Mesenchymal stem cell (in vitro differentiated cells and primary cell): ENCODE results near the gene UACA.
"Not testable (repeated sequence)": the region's sequence is repeated elsewhere in the genome, so short reads cannot be mapped to it uniquely, and the experiment has no call there.

Experiments
- DNase-seq: peaks from one replicate; pipeline ENCODE4 v3.0.0-alpha.2; 2013
- H2AFZ ChIP-seq: one replicate; pipeline ENCODE4 v1.6.1; 2013; ENCODE audit warnings: low read depth, mild to moderate bottlenecking, control low read depth, inconsistent platforms, low read length, moderate library complexity
- H2AK5ac ChIP-seq: 2 replicates; pipeline ENCODE4 v1.6.1; 2013; ENCODE audit warnings: low read length, moderate library complexity, mild to moderate bottlenecking, inconsistent platforms; ENCODE audit not compliant: severe bottlenecking
- H2BK120ac ChIP-seq: one replicate; pipeline ENCODE4 v1.6.1; 2013; ENCODE audit warnings: low read depth, mild to moderate bottlenecking, inconsistent platforms, low read length, moderate library complexity
- H2BK12ac ChIP-seq, 2 experiments: one replicate each; pipeline ENCODE4 v1.6.1; 2013; ENCODE audit warnings: inconsistent platforms in 2 of 2, low read length in 2 of 2, mild to moderate bottlenecking in 2 of 2, moderate library complexity in 2 of 2, control low read depth in 1 of 2
- H2BK15ac ChIP-seq: one replicate; pipeline ENCODE4 v1.6.1; 2013; ENCODE audit warnings: mild to moderate bottlenecking, low read depth, inconsistent platforms; ENCODE audit not compliant: poor library complexity, severe bottlenecking
- H2BK5ac ChIP-seq: 2 replicates; pipeline ENCODE4 v1.6.1; 2013; ENCODE audit warnings: low read depth, mild to moderate bottlenecking, low read length, control low read depth, inconsistent platforms; ENCODE audit not compliant: poor library complexity, severe bottlenecking
- H3K14ac ChIP-seq, 2 experiments: one replicate each; pipeline ENCODE4 v1.6.1; 2013; ENCODE audit warnings: inconsistent platforms in 2 of 2, low read length in 2 of 2, control low read depth in 1 of 2, mild to moderate bottlenecking in 1 of 2, moderate library complexity in 1 of 2
- H3K18ac ChIP-seq, 2 experiments: one replicate each; pipeline ENCODE4 v1.6.1; 2013; ENCODE audit warnings: inconsistent platforms in 2 of 2, low read length in 2 of 2, control low read depth in 1 of 2, low read depth in 1 of 2, mild to moderate bottlenecking in 1 of 2
- H3K23ac ChIP-seq, 2 experiments: one replicate each; pipeline ENCODE4 v1.6.1; 2013; ENCODE audit warnings: inconsistent platforms in 2 of 2, low read length in 2 of 2, mild to moderate bottlenecking in 2 of 2, moderate library complexity in 2 of 2, control low read depth in 1 of 2
- H3K27ac ChIP-seq: 2 replicates; pipeline ENCODE4 v1.5.1; 2013; ENCODE audit warnings: mild to moderate bottlenecking, moderate library complexity, low read length, control low read depth, inconsistent platforms; ENCODE audit not compliant: poor library complexity, severe bottlenecking
- H3K27me3 ChIP-seq, 2 experiments: 2 replicates each; pipeline versions ENCODE4 v1.6.1 to v1.7.0; 2013; ENCODE audit warnings: low read length in 2 of 2, mild to moderate bottlenecking in 2 of 2, moderate library complexity in 2 of 2, control low read depth in 1 of 2, inconsistent platforms in 1 of 2; ENCODE audit not compliant: control insufficient read depth in 1 of 2, insufficient read depth in 1 of 2
- H3K36me3 ChIP-seq, 2 experiments: 2 replicates each; pipeline versions ENCODE4 v1.6.1 to v1.7.0; 2013; ENCODE audit warnings: low read length in 2 of 2, control low read depth in 1 of 2, inconsistent platforms in 1 of 2, low read depth in 1 of 2, mild to moderate bottlenecking in 1 of 2; ENCODE audit not compliant: insufficient read depth in 2 of 2, control insufficient read depth in 1 of 2
- H3K4ac ChIP-seq, 2 experiments: one replicate each; pipeline ENCODE4 v1.6.1; 2013; ENCODE audit warnings: inconsistent platforms in 2 of 2, low read length in 2 of 2, mild to moderate bottlenecking in 2 of 2, moderate library complexity in 2 of 2, control low read depth in 1 of 2, low read depth in 1 of 2
- H3K4me1 ChIP-seq: 2 replicates; pipeline ENCODE4 v1.6.1; 2013; ENCODE audit warnings: low read depth, low read length, control low read depth; ENCODE audit not compliant: control insufficient read depth, insufficient read depth
- H3K4me2 ChIP-seq: 2 replicates; pipeline ENCODE4 v1.6.1; 2013; ENCODE audit warnings: low read length, mild to moderate bottlenecking, inconsistent platforms; ENCODE audit not compliant: poor library complexity, severe bottlenecking
- H3K4me3 ChIP-seq, 2 experiments: 2 replicates each; pipeline versions ENCODE4 v1.5.1 to v1.7.0; 2013; ENCODE audit warnings: low read length in 2 of 2, mild to moderate bottlenecking in 2 of 2, control low read depth in 1 of 2, low read depth in 1 of 2; ENCODE audit not compliant: insufficient read depth in 1 of 2
- H3K79me1 ChIP-seq: replicated peaks from 2 replicates; pipeline ENCODE4 v1.6.1; 2013; ENCODE audit warnings: mild to moderate bottlenecking, control low read depth, low read length, inconsistent platforms; ENCODE audit not compliant: poor library complexity, severe bottlenecking
- H3K9ac ChIP-seq: 2 replicates; pipeline ENCODE4 v1.7.0; 2013; ENCODE audit warnings: mild to moderate bottlenecking, low read length, moderate library complexity
- H3K9me3 ChIP-seq: 2 replicates; pipeline ENCODE4 v1.7.0; 2013; ENCODE audit warnings: mild to moderate bottlenecking, low read length; ENCODE audit not compliant: control insufficient read depth
- H4K8ac ChIP-seq: one replicate; pipeline ENCODE4 v1.6.1; 2013; ENCODE audit warnings: inconsistent platforms, mild to moderate bottlenecking, low read length, moderate library complexity
- H4K91ac ChIP-seq: one replicate; pipeline ENCODE4 v1.6.1; 2013; ENCODE audit warnings: mild to moderate bottlenecking, low read length, inconsistent platforms
- WGBS: methylation state at CpG from one replicate; pipeline ENCODE4 v1.1.7; 2013; ENCODE audit warnings: mixed read lengths; 5-methylcytosine and 5-hydroxymethylcytosine counted together

UACA gene

GRCh38 chr15:70806992-70807712 lies 43.8 kb upstream of the UACA start:
- H4K8ac ChIP-seq, result peak overlapping the region; percentile 10
- no peaks in the 10 kb centered on the region for H3K36me3 ChIP-seq
- WGBS, result 80% methylated on average over 8 of the region's 9 CpGs
- H3K4ac ChIP-seq, result peak overlapping the region in 1 of 2 experiments; percentile 60
- H3K4me1 ChIP-seq, result peaks cover 11% of the 10 kb centered on the region
- no peaks in the 10 kb centered on the region for H3K27me3 ChIP-seq
- peak overlapping the region; percentile 89 to 91 for H2BK12ac ChIP-seq
- H2BK15ac ChIP-seq, result peak overlapping the region; percentile 74
- no peak overlapping the region for H3K23ac ChIP-seq
- no peak overlapping the region for H3K27ac ChIP-seq
- peak overlapping the region; percentile 40 to 49 for H3K18ac ChIP-seq
- peak overlapping the region; percentile 2 for H2BK5ac ChIP-seq
- no peak overlapping the region for H2AFZ ChIP-seq
- peak overlapping the region; percentile 98 for H2AK5ac ChIP-seq
- no peak for DNase-seq
- H3K9ac ChIP-seq, result no peak overlapping the region
- no peak overlapping the region for H3K4me2 ChIP-seq
- H2BK120ac ChIP-seq, result peak overlapping the region; percentile 95
- no peaks in the 10 kb centered on the region for H3K9me3 ChIP-seq
- no peak overlapping the region for H3K4me3 ChIP-seq
- H3K79me1 ChIP-seq, result no peaks in the 10 kb centered on the region
- peak overlapping the region; percentile 41 for H4K91ac ChIP-seq
- H3K14ac ChIP-seq, result peak overlapping the region in 1 of 2 experiments; percentile 79

- peak overlapping the region; percentile 48 for H2AK5ac ChIP-seq
- H2BK120ac ChIP-seq, H3K14ac ChIP-seq, H3K9ac ChIP-seq, H2BK15ac ChIP-seq, H3K4me2 ChIP-seq, H2BK12ac ChIP-seq, H3K9me3 ChIP-seq, H3K36me3 ChIP-seq, H4K8ac ChIP-seq, H2BK5ac ChIP-seq, H3K4me3 ChIP-seq, H3K27ac ChIP-seq, H2AFZ ChIP-seq, H3K4ac ChIP-seq, H3K18ac ChIP-seq, H3K79me1 ChIP-seq, DNase-seq, H4K91ac ChIP-seq, H3K27me3 ChIP-seq, H3K23ac ChIP-seq: not testable (repeated sequence)
- WGBS, result 98% methylated on average over 9 of the region's 9 CpGs
- H3K4me1 ChIP-seq, result peaks cover 20% of the 10 kb centered on the region
These were observed 41.0 kb upstream of the UACA start for GRCh38 chr15:70804388-70804787.

GRCh38 chr15:70802629-70803028 lies 39.3 kb upstream of the UACA start:
- Histone ChIP-seq H3K27me3 (no peaks in the 10 kb centered on the region), H2BK12ac (peak overlapping the region in 1 of 2 experiments; percentile 84), H2BK5ac (no peak overlapping the region), H2BK15ac (no peak overlapping the region), H4K91ac (no peak overlapping the region), H2AK5ac (peak overlapping the region; percentile 25), H3K4me1 (peaks cover 21% of the 10 kb centered on the region), H3K9ac (no peak overlapping the region), H4K8ac (no peak overlapping the region), H2BK120ac (no peak overlapping the region), H3K79me1 (no peaks in the 10 kb centered on the region), H3K14ac (no peak overlapping the region), H2AFZ (no peak overlapping the region), H3K36me3 (no peaks in the 10 kb centered on the region), H3K23ac (no peak overlapping the region), H3K4me2 (no peak overlapping the region), H3K4me3 (no peak overlapping the region), H3K9me3 (no peaks in the 10 kb centered on the region), H3K27ac (peak overlapping the region; percentile 1), H3K18ac (peak overlapping the region in 1 of 2 experiments; percentile 94), H3K4ac (peak overlapping the region in 1 of 2 experiments; percentile 69)
- 4% methylated on average over 3 of the region's 4 CpGs for WGBS
- DNase-seq, result peak; percentile 88

GRCh38 chr15:70801109-70801508 lies 37.8 kb upstream of the UACA start:
- peaks cover 16% of the 10 kb centered on the region for H3K4me1 ChIP-seq

More at GRCh38 chr15:70801109-70801508, 37.8 kb upstream of the UACA start:
- WGBS, result 71% methylated on average over 5 of the region's 5 CpGs
- H3K4ac ChIP-seq, result no peak overlapping the region
- H4K8ac ChIP-seq, result no peak overlapping the region
- H2BK12ac ChIP-seq, result peak overlapping the region in 1 of 2 experiments; percentile 8
- DNase-seq, result peak; percentile 24
- H3K9ac ChIP-seq, result no peak overlapping the region
- H3K23ac ChIP-seq, result no peak overlapping the region
- no peak overlapping the region for H3K14ac ChIP-seq
- H3K4me2 ChIP-seq, result no peak overlapping the region
- peak overlapping the region; percentile 91 for H3K27ac ChIP-seq
- no peaks in the 10 kb centered on the region for H3K27me3 ChIP-seq
- no peaks in the 10 kb centered on the region for H3K36me3 ChIP-seq
- H2BK5ac ChIP-seq, result no peak overlapping the region
- no peaks in the 10 kb centered on the region for H3K79me1 ChIP-seq
- H2BK15ac ChIP-seq, result no peak overlapping the region
- no peak overlapping the region for H3K4me3 ChIP-seq
- no peak overlapping the region for H2AFZ ChIP-seq
- peak overlapping the region; percentile 2 for H2AK5ac ChIP-seq
- H4K91ac ChIP-seq, result no peak overlapping the region
- H3K18ac ChIP-seq, result peak overlapping the region; percentile 6 to 46
- H3K9me3 ChIP-seq, result no peaks in the 10 kb centered on the region
- H2BK120ac ChIP-seq, result no peak overlapping the region
